Activated naive CD4-positive, alpha-beta T cell treated with anti-CD3 and anti-CD28 coated beads for 36 hours (primary cell): Measurements from ENCODE around the gene VAV3. TPM values are rescaled to one million over a fixed set of nuclear protein-coding genes. Genes with fewer than 3 reads are reported as not detected.

Experiments used
- CTCF ChIA-PET: fragments of 350-600 bp; sonication (Branson Sonifier 250); formaldehyde crosslinking; loops from one replicate; lab custom pipeline; 2021; ENCODE audit warnings: antibody characterized with exemption; lab: Charles Lee
- DNase-seq: peaks from one replicate; pipeline ENCODE4 v3.0.0-alpha.2; 2020
- H3K27ac Mint-ChIP-seq: one replicate; pipeline ENCODE4 v1.8.0; 2021; ENCODE audit warnings: mild to moderate bottlenecking, mixed read lengths
- H3K27me3 Mint-ChIP-seq: one replicate; pipeline ENCODE4 v1.8.0; 2021; ENCODE audit warnings: low read depth, mixed read lengths
- H3K36me3 Mint-ChIP-seq: one replicate; pipeline ENCODE4 v1.8.0; 2021; ENCODE audit warnings: low read depth, mixed read lengths
- H3K4me1 Mint-ChIP-seq: one replicate; pipeline ENCODE4 v1.8.0; 2021; ENCODE audit warnings: low read depth, mixed read lengths
- H3K4me3 Mint-ChIP-seq: one replicate; pipeline ENCODE4 v1.8.0; 2021; ENCODE audit warnings: mild to moderate bottlenecking, moderate library complexity, mixed read lengths
- H3K9me3 Mint-ChIP-seq: one replicate; pipeline ENCODE4 v1.8.0; 2021; ENCODE audit warnings: mixed read lengths
- intact Hi-C: fragments of 100-400 bp; cut with micrococcal nuclease; formaldehyde crosslinking; loops from one replicate; pipeline ENCODE4 v1.15.1; 2023
- total RNA-seq, 2 experiments: library from RNA; stranded (reverse); gene quantifications; one replicate each; pipeline ENCODE4 v1.2.3, GENCODE V29; 2021

VAV3 gene
- total RNA-seq, 2 experiments from 2014 or later: 1.3 to 2.3 TPM

- no peaks in the 10 kb centered on the region for H3K36me3 Mint-ChIP-seq
- H3K27ac Mint-ChIP-seq: no peak overlapping the region
- H3K27me3 Mint-ChIP-seq: no peaks in the 10 kb centered on the region
- H3K4me1 Mint-ChIP-seq: peaks cover 29% of the 10 kb centered on the region
- no peak overlapping the region for H3K4me3 Mint-ChIP-seq
- H3K9me3 Mint-ChIP-seq: no peaks in the 10 kb centered on the region
- intact Hi-C loops: no loop called here
- no peak for DNase-seq
- CTCF ChIA-PET: interaction anchor here (0.9 kb wide), 1 partner anchor 18 kb away, joined by 3 read pairs; no protein-coding TSS in a partner anchor
Measured at GRCh38 chr1:107942814-107943213, 22.2 kb downstream of the VAV3 start.

- H3K27ac Mint-ChIP-seq: no peak overlapping the region
- no peak for DNase-seq
- H3K9me3 Mint-ChIP-seq: no peaks in the 10 kb centered on the region
- intact Hi-C loops: no loop called here
- no peaks in the 10 kb centered on the region for H3K27me3 Mint-ChIP-seq
- CTCF ChIA-PET: no interaction called here
- H3K4me3 Mint-ChIP-seq: no peak overlapping the region
- no peaks in the 10 kb centered on the region for H3K36me3 Mint-ChIP-seq
- H3K4me1 Mint-ChIP-seq: peaks cover 38% of the 10 kb centered on the region
Measured at GRCh38 chr1:107941531-107941930, 23.4 kb downstream of the VAV3 start.

- no peaks in the 10 kb centered on the region for H3K27me3 Mint-ChIP-seq
- peaks cover 41% of the 10 kb centered on the region for H3K4me1 Mint-ChIP-seq
- no peaks in the 10 kb centered on the region for H3K9me3 Mint-ChIP-seq
- CTCF ChIA-PET: interaction anchor here (1.7 kb wide), 1 partner anchor 182 kb away, joined by 3 read pairs; no protein-coding TSS in a partner anchor
- no peak overlapping the region for H3K27ac Mint-ChIP-seq
- no peak overlapping the region for H3K4me3 Mint-ChIP-seq
- intact Hi-C loops: no loop called here
- no peaks in the 10 kb centered on the region for H3K36me3 Mint-ChIP-seq
- no peak for DNase-seq
Measured at GRCh38 chr1:107941123-107941522, 23.9 kb downstream of the VAV3 start.

- H3K4me3 Mint-ChIP-seq: no peak overlapping the region
- no peak for DNase-seq
- H3K36me3 Mint-ChIP-seq: no peaks in the 10 kb centered on the region
- no peaks in the 10 kb centered on the region for H3K9me3 Mint-ChIP-seq
- CTCF ChIA-PET: interaction anchor here (0.7 to 1.7 kb wide), 3 partner anchors 9 to 183 kb away, joined by 3 to 5 read pairs (median 3); no protein-coding TSS in a partner anchor
- no peak overlapping the region for H3K27ac Mint-ChIP-seq
- H3K27me3 Mint-ChIP-seq: no peaks in the 10 kb centered on the region
- peaks cover 43% of the 10 kb centered on the region for H3K4me1 Mint-ChIP-seq
- intact Hi-C loops: no loop called here
Measured at GRCh38 chr1:107940701-107941100, 24.3 kb downstream of the VAV3 start.

GRCh38 chr1:107940017-107940577 lies 24.9 kb downstream of the VAV3 start:
- Mint-ChIP-seq H3K27ac (no peak overlapping the region), H3K27me3 (no peaks in the 10 kb centered on the region), H3K36me3 (no peaks in the 10 kb centered on the region), H3K4me1 (peaks cover 49% of the 10 kb centered on the region), H3K9me3 (no peaks in the 10 kb centered on the region), H3K4me3 (no peak overlapping the region)
- DNase-seq: no peak
- intact Hi-C loops: no loop called here
- CTCF ChIA-PET: interaction anchor here (0.7 to 1.7 kb wide), 3 partner anchors 9 to 183 kb away, joined by 3 to 5 read pairs (median 3); no protein-coding TSS in a partner anchor

- DNase-seq: no peak
- H3K27ac Mint-ChIP-seq: no peak overlapping the region
- no peak overlapping the region for H3K4me3 Mint-ChIP-seq
- H3K9me3 Mint-ChIP-seq: no peaks in the 10 kb centered on the region
- intact Hi-C loops: loop anchor here (10.0 kb wide), 1 partner anchor 616 kb away; no protein-coding TSS in a partner anchor
- H3K27me3 Mint-ChIP-seq: no peaks in the 10 kb centered on the region
- CTCF ChIA-PET: interaction anchor here (1.7 kb wide), 1 partner anchor 184 kb away, joined by 3 read pairs; no protein-coding TSS in a partner anchor
- H3K36me3 Mint-ChIP-seq: no peaks in the 10 kb centered on the region
- peaks cover 58% of the 10 kb centered on the region for H3K4me1 Mint-ChIP-seq
Measured at GRCh38 chr1:107939256-107939655, 25.7 kb downstream of the VAV3 start.

- peak; percentile 71 for DNase-seq
- Mint-ChIP-seq H3K27me3 (no peaks in the 10 kb centered on the region), H3K4me3 (no peak overlapping the region), H3K4me1 (peaks cover 58% of the 10 kb centered on the region), H3K9me3 (no peaks in the 10 kb centered on the region), H3K36me3 (no peaks in the 10 kb centered on the region), H3K27ac (no peak overlapping the region)
- intact Hi-C loops: loop anchor here (1.0 to 10.0 kb wide), 2 partner anchors 568 to 618 kb away; no protein-coding TSS in a partner anchor
- CTCF ChIA-PET: interaction anchor here (0.7 kb wide), 2 partner anchors 27 kb away, joined by 3 to 5 read pairs; partner anchors contain the start of gene VAV3
Measured at GRCh38 chr1:107936498-107937481, 28.2 kb downstream of the VAV3 start.

GRCh38 chr1:107935396-107936064 lies 29.4 kb downstream of the VAV3 start:
- Mint-ChIP-seq H3K36me3 (no peaks in the 10 kb centered on the region), H3K27me3 (no peaks in the 10 kb centered on the region), H3K27ac (peak overlapping the region; percentile 25), H3K9me3 (no peaks in the 10 kb centered on the region), H3K4me3 (no peak overlapping the region), H3K4me1 (peaks cover 47% of the 10 kb centered on the region)
- DNase-seq: peak; percentile 72
- CTCF ChIA-PET: no interaction called here
- intact Hi-C loops: loop anchor here (1.0 to 10.0 kb wide), 12 partner anchors 15 to 619 kb away; no protein-coding TSS in a partner anchor

- peak; percentile 30 for DNase-seq
- Mint-ChIP-seq H3K27me3 (no peaks in the 10 kb centered on the region), H3K4me1 (peaks cover 48% of the 10 kb centered on the region), H3K27ac (peak overlapping the region; percentile 61), H3K9me3 (no peaks in the 10 kb centered on the region), H3K36me3 (no peaks in the 10 kb centered on the region), H3K4me3 (peak overlapping the region; percentile 32)
- intact Hi-C loops: loop anchor here (2.0 to 10.0 kb wide), 5 partner anchors 34 to 620 kb away; no protein-coding TSS in a partner anchor
- CTCF ChIA-PET: interaction anchor here (1.2 to 2.2 kb wide), 2 partner anchors 10 to 29 kb away, joined by 4 to 8 read pairs; partner anchors contain the start of gene VAV3
Measured at GRCh38 chr1:107934578-107934977, 30.4 kb downstream of the VAV3 start.

GRCh38 chr1:107933736-107934135 lies 31.2 kb downstream of the VAV3 start:
- intact Hi-C loops: loop anchor here (2.0 to 10.0 kb wide), 5 partner anchors 33 to 621 kb away; no protein-coding TSS in a partner anchor
- CTCF ChIA-PET: interaction anchor here (1.0 to 2.2 kb wide), 3 partner anchors 11 to 147 kb away, joined by 4 to 8 read pairs (median 4); partner anchors contain the start of gene VAV3
- no peaks in the 10 kb centered on the region for H3K36me3 Mint-ChIP-seq
- no peak for DNase-seq
- H3K4me3 Mint-ChIP-seq: no peak overlapping the region
- no peaks in the 10 kb centered on the region for H3K9me3 Mint-ChIP-seq
- no peak overlapping the region for H3K27ac Mint-ChIP-seq
- no peaks in the 10 kb centered on the region for H3K27me3 Mint-ChIP-seq
- H3K4me1 Mint-ChIP-seq: peaks cover 49% of the 10 kb centered on the region

- no peak for DNase-seq
- Mint-ChIP-seq H3K27ac (no peak overlapping the region), H3K27me3 (no peaks in the 10 kb centered on the region), H3K4me1 (peaks cover 39% of the 10 kb centered on the region), H3K9me3 (no peaks in the 10 kb centered on the region), H3K4me3 (no peak overlapping the region), H3K36me3 (no peaks in the 10 kb centered on the region)
- intact Hi-C loops: loop anchor here (10.0 kb wide), 1 partner anchor 625 kb away; no protein-coding TSS in a partner anchor
- CTCF ChIA-PET: interaction anchor here (0.6 to 1.1 kb wide), 2 partner anchors 34 to 59 kb away, joined by 3 to 7 read pairs; no protein-coding TSS in a partner anchor
Measured at GRCh38 chr1:107930292-107930691, 34.7 kb downstream of the VAV3 start.
